Activated T-cell treated with anti-CD3 and anti-CD28 coated beads for 48 hours (primary cell): Measurements from ENCODE around the gene SLC52A1.
A peak's percentile ranks its signal among the peaks of the same experiment; 100 is the strongest.

Experiments used
- DNase-seq: peaks from one replicate; pipeline ENCODE4 v3.0.0-alpha.2; 2020; ENCODE audit warnings: low read depth

Gene SLC52A1

GRCh38 chr17:4987767-4988567 is 47.3 kb downstream of the SLC52A1 start:
- DNase-seq: no peak

DNA sequence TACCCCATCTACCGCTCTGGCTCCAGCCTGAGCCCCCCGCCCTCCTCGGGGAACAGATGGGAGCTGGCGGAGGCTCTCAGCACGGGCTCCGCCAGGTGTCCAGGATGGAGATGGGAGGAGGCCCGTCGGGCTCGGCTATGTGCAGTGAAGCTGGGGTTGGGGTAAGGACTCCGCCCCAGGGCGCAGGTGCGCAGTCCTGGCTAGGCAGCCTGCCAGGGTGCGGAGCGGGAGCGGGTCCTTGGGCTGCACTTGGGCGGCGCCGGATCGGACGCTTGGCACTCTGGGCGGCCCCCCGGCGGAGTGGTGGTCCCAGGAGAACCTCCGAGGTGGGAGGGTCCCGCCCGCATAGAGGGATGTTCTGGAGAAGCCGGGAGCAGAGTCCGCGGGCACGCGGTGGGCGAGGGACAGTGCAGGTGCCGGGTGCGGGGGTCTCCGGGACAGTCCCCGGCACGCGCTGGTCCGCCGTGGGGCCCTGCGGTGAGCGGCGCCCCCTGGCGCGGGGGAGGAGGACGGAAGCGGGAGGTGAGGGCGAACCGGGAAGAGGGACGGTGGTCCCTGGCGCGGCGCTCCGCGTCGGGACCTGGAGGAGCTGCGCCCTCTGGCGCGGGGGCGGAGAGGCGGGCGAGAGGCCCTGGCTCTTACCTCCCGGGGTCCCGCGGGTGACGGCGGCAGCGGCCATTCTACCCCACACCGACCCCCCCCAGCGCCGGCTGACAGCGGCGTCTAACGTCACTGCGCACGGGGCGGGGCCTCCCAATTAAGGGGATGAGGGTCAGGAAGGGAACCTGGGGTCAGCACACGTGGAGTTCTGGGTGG is 48.1 kb downstream of the SLC52A1 start, which contains the start of gene CAMTA2:
TSS of gene CAMTA2 (minus strand) at position 725 of the 816 bp plus-strand sequence. CDS start 1,453 bp downstream, outside the sequence.
- peak; percentile 84 for DNase-seq

- no peak for DNase-seq
These were observed 48.8 kb downstream of the SLC52A1 start for GRCh38 chr17:4986403-4986802.
